ENCODE data around the gene OR8G1. TPM values are rescaled to one million over a fixed set of nuclear protein-coding genes. Genes with fewer than 3 reads are reported as not detected.

Gene OR8G1
- total and polyA plus RNA-seq, 9 of the 15 experiments (the other 6 are each of a cell fraction or from before 2014, with no cell fraction given) = 0.03 to 1.4 (median 0.51) TPM; not detected in 1

DNA sequence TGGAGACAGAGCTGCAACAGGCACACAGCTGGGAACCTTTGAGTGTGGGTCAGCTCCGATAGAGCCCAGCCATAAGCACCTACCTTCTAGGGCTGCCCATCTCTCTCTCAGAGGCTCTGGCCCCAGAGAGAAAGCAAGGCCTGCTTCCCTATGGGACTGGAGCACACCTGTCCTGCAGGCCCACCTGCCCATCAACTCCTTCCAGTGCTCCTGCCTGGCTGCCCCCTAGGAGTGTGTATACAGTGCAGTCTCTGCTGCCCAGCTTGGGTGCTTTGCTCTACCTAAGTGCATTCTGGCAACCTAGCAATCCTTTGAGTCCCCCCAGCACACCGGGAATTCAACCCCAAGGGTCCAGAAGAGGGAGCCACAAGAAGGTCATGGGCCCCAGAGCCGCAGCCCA is 36.3 kb downstream of the OR8G1 start (continued):
- TF ChIP-seq NRF1 (conservative IDR thresholded peaks at IDR 0.05 in 1 of 2, IDR thresholded peaks at IDR 0.05 in 1 of 2) (no peak), ZNF134 (CRISPR knock-in tag; conservative IDR thresholded peaks at IDR 0.05) (no peak)
- TF ChIP-seq, protein P1, sequence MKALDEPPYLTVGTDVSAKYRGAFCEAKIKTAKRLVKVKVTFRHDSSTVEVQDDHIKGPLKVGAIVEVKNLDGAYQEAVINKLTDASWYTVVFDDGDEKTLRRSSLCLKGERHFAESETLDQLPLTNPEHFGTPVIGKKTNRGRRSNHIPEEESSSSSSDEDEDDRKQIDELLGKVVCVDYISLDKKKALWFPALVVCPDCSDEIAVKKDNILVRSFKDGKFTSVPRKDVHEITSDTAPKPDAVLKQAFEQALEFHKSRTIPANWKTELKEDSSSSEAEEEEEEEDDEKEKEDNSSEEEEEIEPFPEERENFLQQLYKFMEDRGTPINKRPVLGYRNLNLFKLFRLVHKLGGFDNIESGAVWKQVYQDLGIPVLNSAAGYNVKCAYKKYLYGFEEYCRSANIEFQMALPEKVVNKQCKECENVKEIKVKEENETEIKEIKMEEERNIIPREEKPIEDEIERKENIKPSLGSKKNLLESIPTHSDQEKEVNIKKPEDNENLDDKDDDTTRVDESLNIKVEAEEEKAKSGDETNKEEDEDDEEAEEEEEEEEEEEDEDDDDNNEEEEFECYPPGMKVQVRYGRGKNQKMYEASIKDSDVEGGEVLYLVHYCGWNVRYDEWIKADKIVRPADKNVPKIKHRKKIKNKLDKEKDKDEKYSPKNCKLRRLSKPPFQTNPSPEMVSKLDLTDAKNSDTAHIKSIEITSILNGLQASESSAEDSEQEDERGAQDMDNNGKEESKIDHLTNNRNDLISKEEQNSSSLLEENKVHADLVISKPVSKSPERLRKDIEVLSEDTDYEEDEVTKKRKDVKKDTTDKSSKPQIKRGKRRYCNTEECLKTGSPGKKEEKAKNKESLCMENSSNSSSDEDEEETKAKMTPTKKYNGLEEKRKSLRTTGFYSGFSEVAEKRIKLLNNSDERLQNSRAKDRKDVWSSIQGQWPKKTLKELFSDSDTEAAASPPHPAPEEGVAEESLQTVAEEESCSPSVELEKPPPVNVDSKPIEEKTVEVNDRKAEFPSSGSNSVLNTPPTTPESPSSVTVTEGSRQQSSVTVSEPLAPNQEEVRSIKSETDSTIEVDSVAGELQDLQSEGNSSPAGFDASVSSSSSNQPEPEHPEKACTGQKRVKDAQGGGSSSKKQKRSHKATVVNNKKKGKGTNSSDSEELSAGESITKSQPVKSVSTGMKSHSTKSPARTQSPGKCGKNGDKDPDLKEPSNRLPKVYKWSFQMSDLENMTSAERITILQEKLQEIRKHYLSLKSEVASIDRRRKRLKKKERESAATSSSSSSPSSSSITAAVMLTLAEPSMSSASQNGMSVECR (CRISPR knock-in tag; IDR thresholded peaks at IDR 0.05) = no peak
- TF ChIP-seq, protein P2, sequence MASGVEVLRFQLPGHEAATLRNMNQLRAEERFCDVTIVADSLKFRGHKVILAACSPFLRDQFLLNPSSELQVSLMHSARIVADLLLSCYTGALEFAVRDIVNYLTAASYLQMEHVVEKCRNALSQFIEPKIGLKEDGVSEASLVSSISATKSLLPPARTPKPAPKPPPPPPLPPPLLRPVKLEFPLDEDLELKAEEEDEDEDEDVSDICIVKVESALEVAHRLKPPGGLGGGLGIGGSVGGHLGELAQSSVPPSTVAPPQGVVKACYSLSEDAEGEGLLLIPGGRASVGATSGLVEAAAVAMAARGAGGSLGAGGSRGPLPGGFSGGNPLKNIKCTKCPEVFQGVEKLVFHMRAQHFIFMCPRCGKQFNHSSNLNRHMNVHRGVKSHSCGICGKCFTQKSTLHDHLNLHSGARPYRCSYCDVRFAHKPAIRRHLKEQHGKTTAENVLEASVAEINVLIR (CRISPR knock-in tag; IDR thresholded peaks at IDR 0.05) = no peak

DNA sequence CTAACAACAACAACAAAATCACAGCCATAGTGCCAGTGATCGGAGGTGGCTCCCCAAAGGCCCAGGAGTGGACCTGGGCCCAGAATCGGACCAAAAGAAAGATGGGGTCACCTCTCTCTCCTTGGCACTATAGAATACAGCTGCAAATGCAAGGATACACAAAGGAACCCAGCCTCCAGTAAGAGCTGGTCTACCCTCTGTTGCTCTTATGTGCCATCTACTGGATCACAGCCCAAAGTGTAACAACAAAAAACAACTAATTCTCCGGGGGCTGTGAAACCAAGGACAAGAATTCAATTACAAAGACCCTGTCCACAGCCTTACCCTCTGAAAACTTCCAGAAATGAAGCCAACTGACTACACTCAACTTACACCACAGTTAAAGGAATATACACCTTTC is 36.9 kb downstream of the OR8G1 start:
- POLR2A ChIA-PET = no interaction called here
- peak; percentile 6 to 44; a peak in 2 of 4 replicates for TF ChIP-seq RAD21 (CRISPR knock-in tag; conservative IDR thresholded peaks at IDR 0.05 in 1 of 2, IDR thresholded peaks at IDR 0.05 in 1 of 2)
- TF ChIP-seq, protein P3, sequence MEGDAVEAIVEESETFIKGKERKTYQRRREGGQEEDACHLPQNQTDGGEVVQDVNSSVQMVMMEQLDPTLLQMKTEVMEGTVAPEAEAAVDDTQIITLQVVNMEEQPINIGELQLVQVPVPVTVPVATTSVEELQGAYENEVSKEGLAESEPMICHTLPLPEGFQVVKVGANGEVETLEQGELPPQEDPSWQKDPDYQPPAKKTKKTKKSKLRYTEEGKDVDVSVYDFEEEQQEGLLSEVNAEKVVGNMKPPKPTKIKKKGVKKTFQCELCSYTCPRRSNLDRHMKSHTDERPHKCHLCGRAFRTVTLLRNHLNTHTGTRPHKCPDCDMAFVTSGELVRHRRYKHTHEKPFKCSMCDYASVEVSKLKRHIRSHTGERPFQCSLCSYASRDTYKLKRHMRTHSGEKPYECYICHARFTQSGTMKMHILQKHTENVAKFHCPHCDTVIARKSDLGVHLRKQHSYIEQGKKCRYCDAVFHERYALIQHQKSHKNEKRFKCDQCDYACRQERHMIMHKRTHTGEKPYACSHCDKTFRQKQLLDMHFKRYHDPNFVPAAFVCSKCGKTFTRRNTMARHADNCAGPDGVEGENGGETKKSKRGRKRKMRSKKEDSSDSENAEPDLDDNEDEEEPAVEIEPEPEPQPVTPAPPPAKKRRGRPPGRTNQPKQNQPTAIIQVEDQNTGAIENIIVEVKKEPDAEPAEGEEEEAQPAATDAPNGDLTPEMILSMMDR (IDR thresholded peaks at IDR 0.05 in 2 of 3, conservative IDR thresholded peaks at IDR 0.05 in 1 of 3; ENCODE audit: insufficient read depth in 2 of 3, low read depth in 1 of 3, low read length in 3 of 3) = peak in 2 of 3 experiments; percentile 3 to 30; a peak in 2 of 6 replicates
- no peak for TF ChIP-seq CC2D1A (IDR thresholded peaks at IDR 0.05)
- TF ChIP-seq EHMT2 (IDR thresholded peaks at IDR 0.05) = no peak
- TF ChIP-seq MCM5 (IDR thresholded peaks at IDR 0.05; ENCODE audit: low read depth) = no peak
- TF ChIP-seq ZNF133 (CRISPR knock-in tag; IDR thresholded peaks at IDR 0.05) = no peak
- TF ChIP-seq, protein P4, sequence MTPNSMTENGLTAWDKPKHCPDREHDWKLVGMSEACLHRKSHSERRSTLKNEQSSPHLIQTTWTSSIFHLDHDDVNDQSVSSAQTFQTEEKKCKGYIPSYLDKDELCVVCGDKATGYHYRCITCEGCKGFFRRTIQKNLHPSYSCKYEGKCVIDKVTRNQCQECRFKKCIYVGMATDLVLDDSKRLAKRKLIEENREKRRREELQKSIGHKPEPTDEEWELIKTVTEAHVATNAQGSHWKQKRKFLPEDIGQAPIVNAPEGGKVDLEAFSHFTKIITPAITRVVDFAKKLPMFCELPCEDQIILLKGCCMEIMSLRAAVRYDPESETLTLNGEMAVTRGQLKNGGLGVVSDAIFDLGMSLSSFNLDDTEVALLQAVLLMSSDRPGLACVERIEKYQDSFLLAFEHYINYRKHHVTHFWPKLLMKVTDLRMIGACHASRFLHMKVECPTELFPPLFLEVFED (CRISPR knock-in tag; conservative IDR thresholded peaks at IDR 0.05) = no peak
- TF ChIP-seq FOS (IDR thresholded peaks at IDR 0.05; ENCODE audit: extremely low read depth, insufficient read length) = no peak
- TF ChIP-seq CTBP1 (IDR thresholded peaks at IDR 0.05; ENCODE audit: borderline replicate concordance) = no peak

More for the DNA sequence above, 36.9 kb downstream of the OR8G1 start:
- WGBS (ENCODE audit: insufficient coverage, low coverage, missing lambda C conversion rate) = 89% methylated on average over 3 of the region's 3 CpGs
- peaks cover 5% of the 10 kb centered on the region for H3K9me3 ChIP-seq (replicated peaks; ENCODE audit: control insufficient read depth, insufficient read depth, low read depth, low read length)
- H3K9me1 ChIP-seq (ENCODE audit: control insufficient read depth, insufficient read depth, low read length) = no peaks in the 10 kb centered on the region
- intact Hi-C loops (cut with micrococcal nuclease) = loop anchor here (2.0 to 5.0 kb wide), 3 partner anchors 71 to 206 kb away; no protein-coding TSS in a partner anchor
- H3K4me1 ChIP-seq (replicated peaks in 1 of 2; ENCODE audit: control insufficient read depth in 2 of 2, insufficient read depth in 2 of 2, low read length in 2 of 2) = peaks cover 6 to 13% of the 10 kb centered on the region in 2 experiments
- H2AFZ ChIP-seq (ENCODE audit: low read depth, low read length) = no peak overlapping the region
- peaks cover 3% of the 10 kb centered on the region; the same call in 1 of the 3 replicates for H3K36me3 ChIP-seq (ENCODE audit: control insufficient read depth, insufficient read depth, low read length)
- CTCF ChIA-PET (ENCODE audit: low intra/inter-chr PET ratio) = no interaction called here
- FAIRE-seq (no peak), ATAC-seq (no peak), DNase-seq (ENCODE audit: extremely low read depth in 1 of 4, low spot score in 3 of 4) (no peak)
- no peak overlapping the region for H3K4me2 ChIP-seq (ENCODE audit: insufficient read depth, low read length)
- no peaks in the 10 kb centered on the region for H3K27me3 ChIP-seq (ENCODE audit: control insufficient read depth in 2 of 2, insufficient read depth in 2 of 2, low read length in 2 of 2)
- H3K4me3 ChIP-seq = no peak overlapping the region
- in situ Hi-C loops (cut with MboI) = no loop called here
- BruUV-seq (replicated peaks) = no TSS peak
- H3K79me2 ChIP-seq (ENCODE audit: control insufficient read depth, insufficient read depth, low read length) = no peaks in the 10 kb centered on the region
- H3K9ac ChIP-seq (ENCODE audit: insufficient read depth in 1 of 2, low read depth in 2 of 2, low read length in 2 of 2) = no peak overlapping the region
- no peak overlapping the region for H3K27ac ChIP-seq (ENCODE audit: extremely low read depth, low read depth, low read length)
- H4K20me1 ChIP-seq (replicated peaks; ENCODE audit: control insufficient read depth, insufficient read depth, low read length) = no peaks in the 10 kb centered on the region

All from K562 (cell line).